SK-N-SH treated with all-trans-retinoic acid at 6 μM for 48 hours (cell line): ENCODE results near the gene PRKCI.

ENCODE experiments used
- ATAC-seq: fragments of 200-7000 bp; cut with Tn5 transposase; 3 replicates; pipeline ENCODE4 v1.9.1; 2020; ENCODE audit warnings: mild to moderate bottlenecking, moderate library complexity
- ARNTL ChIP-seq: fragments of 450-650 bp; formaldehyde crosslinking; IDR thresholded peaks from 2 replicates; pipeline ENCODE4 v1.5.0; 2020; ENCODE audit warnings: low read depth, mild to moderate bottlenecking, moderate library complexity, borderline replicate concordance
- BACH2 ChIP-seq: fragments of 250-450 bp; sonication (Bioruptor Pico); IDR thresholded peaks from 2 replicates; pipeline ENCODE4 v1.9.0; 2021; ENCODE audit warnings: mild to moderate bottlenecking, borderline replicate concordance
- ESRRG ChIP-seq: fragments of 250-450 bp; sonication (Bioruptor Pico); IDR thresholded peaks from 2 replicates; pipeline ENCODE4 v1.6.1; 2021; ENCODE audit warnings: mild to moderate bottlenecking
- ISL1 ChIP-seq: fragments of 250-450 bp; sonication (Bioruptor Pico); IDR thresholded peaks from 2 replicates; pipeline ENCODE4 v2.1.2; 2022; ENCODE audit warnings: mild to moderate bottlenecking, moderate library complexity
- OSR1 ChIP-seq: fragments of 250-450 bp; sonication (Bioruptor Pico); IDR thresholded peaks from 2 replicates; pipeline ENCODE4 v1.8.0; 2022; ENCODE audit warnings: moderate library complexity, mild to moderate bottlenecking, inconsistent platforms
- RARB ChIP-seq: fragments of 250-450 bp; sonication (Bioruptor Pico); IDR thresholded peaks from 2 replicates; pipeline ENCODE4 v1.8.0; 2021; ENCODE audit warnings: mild to moderate bottlenecking, moderate library complexity
- SNAI2 ChIP-seq: fragments of 250-450 bp; sonication (Bioruptor Pico); IDR thresholded peaks from 2 replicates; pipeline ENCODE4 v1.5.0; 2020; ENCODE audit warnings: mild to moderate bottlenecking, moderate library complexity
- TCF4 ChIP-seq: fragments of 250-450 bp; sonication (Bioruptor Pico); IDR thresholded peaks from 2 replicates; pipeline ENCODE4 v1.8.0; 2021; ENCODE audit warnings: mild to moderate bottlenecking, moderate library complexity, borderline replicate concordance
- TOX ChIP-seq: fragments of 250-450 bp; sonication (Bioruptor Pico); IDR thresholded peaks from 2 replicates; pipeline ENCODE4 v1.8.0; 2021; ENCODE audit warnings: mild to moderate bottlenecking, moderate library complexity, borderline replicate concordance
- ZFP3 ChIP-seq: fragments of 250-450 bp; sonication (Bioruptor Pico); IDR thresholded peaks from 2 replicates; pipeline ENCODE4 v1.5.0; 2020; ENCODE audit warnings: mild to moderate bottlenecking, moderate library complexity
- ZFP30 ChIP-seq: fragments of 450-650 bp; formaldehyde crosslinking; IDR thresholded peaks from 2 replicates; pipeline ENCODE4 v1.5.0; 2022; ENCODE audit warnings: mild to moderate bottlenecking, moderate library complexity
- ZNF565 ChIP-seq: fragments of 450-650 bp; formaldehyde crosslinking; conservative IDR thresholded peaks from 2 replicates; pipeline ENCODE4 v1.5.0; 2020; ENCODE audit warnings: low read depth, mild to moderate bottlenecking, moderate library complexity
- ZNF70 ChIP-seq: fragments of 450-650 bp; formaldehyde crosslinking; IDR thresholded peaks from 2 replicates; pipeline ENCODE4 v1.5.0; 2020; ENCODE audit warnings: mild to moderate bottlenecking, moderate library complexity
- ZNF8 ChIP-seq: fragments of 450-650 bp; formaldehyde crosslinking; IDR thresholded peaks from 2 replicates; pipeline ENCODE4 v1.5.0; 2020; ENCODE audit warnings: mild to moderate bottlenecking, moderate library complexity
- TF ChIP-seq, protein P1 (sequence below): fragments of 250-450 bp; sonication (Bioruptor Pico); IDR thresholded peaks from 2 replicates; pipeline ENCODE4 v1.5.0; 2020; ENCODE audit warnings: mild to moderate bottlenecking, moderate library complexity
- TF ChIP-seq, protein P2 (sequence below): fragments of 250-450 bp; sonication (Bioruptor Pico); IDR thresholded peaks from 2 replicates; pipeline ENCODE4 v1.5.1; 2021; ENCODE audit warnings: mild to moderate bottlenecking, moderate library complexity
- TF ChIP-seq, protein P3 (sequence below): fragments of 250-450 bp; sonication (Bioruptor Pico); IDR thresholded peaks from 2 replicates; pipeline ENCODE4 v1.8.0; 2020; ENCODE audit warnings: mild to moderate bottlenecking, moderate library complexity, borderline replicate concordance
- TF ChIP-seq, protein P4 (sequence below): fragments of 250-450 bp; sonication (Bioruptor Pico); IDR thresholded peaks from 2 replicates; pipeline ENCODE4 v1.8.0; 2021; ENCODE audit warnings: low read depth, mild to moderate bottlenecking, moderate library complexity, borderline replicate concordance

The PRKCI gene

DNA sequence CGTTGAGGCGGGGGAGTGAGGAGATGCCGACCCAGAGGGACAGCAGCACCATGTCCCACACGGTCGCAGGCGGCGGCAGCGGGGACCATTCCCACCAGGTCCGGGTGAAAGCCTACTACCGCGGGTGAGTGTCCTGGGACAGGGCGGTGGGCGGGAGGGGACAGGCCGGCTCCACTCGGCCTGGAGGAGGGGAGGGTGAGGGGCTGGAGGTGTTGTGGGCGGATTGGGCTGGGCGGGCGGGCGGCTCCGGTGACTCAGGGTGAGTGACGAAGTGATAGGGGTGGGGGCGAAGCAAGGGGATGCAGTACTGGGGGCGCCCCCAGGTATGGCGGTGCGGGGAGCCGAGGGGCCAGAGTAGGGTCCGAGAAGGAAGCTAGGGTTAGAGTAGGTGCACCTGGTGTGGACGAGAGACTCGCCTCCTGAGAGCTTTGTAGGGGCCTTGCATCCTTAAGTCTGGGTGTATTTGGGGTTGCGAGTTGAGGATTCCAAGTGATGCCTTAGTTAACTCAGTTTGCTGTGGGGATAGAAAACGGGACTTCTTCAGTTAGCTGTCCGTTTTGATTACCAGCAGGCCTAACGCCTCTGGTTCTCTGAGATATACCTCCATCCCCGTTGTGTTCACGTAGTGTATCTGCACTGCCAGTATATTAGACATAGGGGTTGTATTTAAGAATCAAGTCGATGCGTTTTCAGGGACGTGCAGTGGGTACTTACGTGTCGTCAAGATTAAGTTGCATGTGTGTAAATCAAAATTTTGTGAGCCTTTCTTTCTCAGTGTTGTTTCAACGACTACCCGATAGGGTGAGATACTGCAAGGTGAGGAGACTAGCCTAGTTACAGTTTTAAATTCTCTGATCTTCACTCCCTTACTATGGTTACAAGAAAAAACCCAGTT is 670 bp downstream of the PRKCI start (continued):
- TF ChIP-seq, protein P1, sequence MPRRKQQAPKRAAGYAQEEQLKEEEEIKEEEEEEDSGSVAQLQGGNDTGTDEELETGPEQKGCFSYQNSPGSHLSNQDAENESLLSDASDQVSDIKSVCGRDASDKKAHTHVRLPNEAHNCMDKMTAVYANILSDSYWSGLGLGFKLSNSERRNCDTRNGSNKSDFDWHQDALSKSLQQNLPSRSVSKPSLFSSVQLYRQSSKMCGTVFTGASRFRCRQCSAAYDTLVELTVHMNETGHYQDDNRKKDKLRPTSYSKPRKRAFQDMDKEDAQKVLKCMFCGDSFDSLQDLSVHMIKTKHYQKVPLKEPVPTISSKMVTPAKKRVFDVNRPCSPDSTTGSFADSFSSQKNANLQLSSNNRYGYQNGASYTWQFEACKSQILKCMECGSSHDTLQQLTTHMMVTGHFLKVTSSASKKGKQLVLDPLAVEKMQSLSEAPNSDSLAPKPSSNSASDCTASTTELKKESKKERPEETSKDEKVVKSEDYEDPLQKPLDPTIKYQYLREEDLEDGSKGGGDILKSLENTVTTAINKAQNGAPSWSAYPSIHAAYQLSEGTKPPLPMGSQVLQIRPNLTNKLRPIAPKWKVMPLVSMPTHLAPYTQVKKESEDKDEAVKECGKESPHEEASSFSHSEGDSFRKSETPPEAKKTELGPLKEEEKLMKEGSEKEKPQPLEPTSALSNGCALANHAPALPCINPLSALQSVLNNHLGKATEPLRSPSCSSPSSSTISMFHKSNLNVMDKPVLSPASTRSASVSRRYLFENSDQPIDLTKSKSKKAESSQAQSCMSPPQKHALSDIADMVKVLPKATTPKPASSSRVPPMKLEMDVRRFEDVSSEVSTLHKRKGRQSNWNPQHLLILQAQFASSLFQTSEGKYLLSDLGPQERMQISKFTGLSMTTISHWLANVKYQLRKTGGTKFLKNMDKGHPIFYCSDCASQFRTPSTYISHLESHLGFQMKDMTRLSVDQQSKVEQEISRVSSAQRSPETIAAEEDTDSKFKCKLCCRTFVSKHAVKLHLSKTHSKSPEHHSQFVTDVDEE (CRISPR knock-in tag) = no peak
- TF ChIP-seq TCF4 (CRISPR knock-in tag) = no peak
- TF ChIP-seq OSR1 (CRISPR knock-in tag) = no peak
- no peak for TF ChIP-seq ZFP3 (CRISPR knock-in tag)
- TF ChIP-seq ZNF565 (CRISPR knock-in tag) = no peak

DNA sequence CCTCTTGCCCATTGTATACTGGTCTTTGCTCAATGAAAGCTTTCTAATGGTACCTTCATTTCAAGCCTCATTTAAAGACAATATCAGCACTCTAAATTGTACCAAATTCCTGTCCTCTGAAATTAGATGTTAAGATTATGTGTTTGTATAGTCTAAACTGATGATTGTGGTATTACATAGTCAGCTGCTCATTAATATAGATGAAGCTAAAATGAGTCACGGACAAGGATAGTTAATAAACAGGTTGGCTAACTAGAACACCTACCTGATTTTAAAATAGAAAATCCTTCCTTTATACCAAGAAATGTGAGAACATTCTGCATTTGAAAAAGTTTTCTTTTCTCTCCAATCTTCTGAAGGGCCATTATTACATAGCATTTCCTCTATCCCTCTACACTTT is 2.9 kb downstream of the PRKCI start:
- no peak for ATAC-seq
- TF ChIP-seq SNAI2 (CRISPR knock-in tag) (no peak), TOX (CRISPR knock-in tag) (no peak), ZFP30 (CRISPR knock-in tag) (no peak), ZFP3 (CRISPR knock-in tag) (no peak), BACH2 (CRISPR knock-in tag) (no peak), ZNF70 (no peak), ESRRG (no peak), ISL1 (CRISPR knock-in tag) (no peak), ARNTL (no peak), TCF4 (CRISPR knock-in tag) (no peak), ZNF565 (CRISPR knock-in tag) (no peak), OSR1 (CRISPR knock-in tag) (no peak), ZNF8 (CRISPR knock-in tag) (no peak), RARB (CRISPR knock-in tag) (no peak)
- TF ChIP-seq, protein P1 (CRISPR knock-in tag) = no peak
- TF ChIP-seq, protein P2, sequence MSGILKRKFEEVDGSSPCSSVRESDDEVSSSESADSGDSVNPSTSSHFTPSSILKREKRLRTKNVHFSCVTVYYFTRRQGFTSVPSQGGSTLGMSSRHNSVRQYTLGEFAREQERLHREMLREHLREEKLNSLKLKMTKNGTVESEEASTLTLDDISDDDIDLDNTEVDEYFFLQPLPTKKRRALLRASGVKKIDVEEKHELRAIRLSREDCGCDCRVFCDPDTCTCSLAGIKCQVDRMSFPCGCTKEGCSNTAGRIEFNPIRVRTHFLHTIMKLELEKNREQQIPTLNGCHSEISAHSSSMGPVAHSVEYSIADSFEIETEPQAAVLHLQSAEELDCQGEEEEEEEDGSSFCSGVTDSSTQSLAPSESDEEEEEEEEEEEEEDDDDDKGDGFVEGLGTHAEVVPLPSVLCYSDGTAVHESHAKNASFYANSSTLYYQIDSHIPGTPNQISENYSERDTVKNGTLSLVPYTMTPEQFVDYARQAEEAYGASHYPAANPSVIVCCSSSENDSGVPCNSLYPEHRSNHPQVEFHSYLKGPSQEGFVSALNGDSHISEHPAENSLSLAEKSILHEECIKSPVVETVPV (CRISPR knock-in tag) = no peak
- TF ChIP-seq, protein P3, sequence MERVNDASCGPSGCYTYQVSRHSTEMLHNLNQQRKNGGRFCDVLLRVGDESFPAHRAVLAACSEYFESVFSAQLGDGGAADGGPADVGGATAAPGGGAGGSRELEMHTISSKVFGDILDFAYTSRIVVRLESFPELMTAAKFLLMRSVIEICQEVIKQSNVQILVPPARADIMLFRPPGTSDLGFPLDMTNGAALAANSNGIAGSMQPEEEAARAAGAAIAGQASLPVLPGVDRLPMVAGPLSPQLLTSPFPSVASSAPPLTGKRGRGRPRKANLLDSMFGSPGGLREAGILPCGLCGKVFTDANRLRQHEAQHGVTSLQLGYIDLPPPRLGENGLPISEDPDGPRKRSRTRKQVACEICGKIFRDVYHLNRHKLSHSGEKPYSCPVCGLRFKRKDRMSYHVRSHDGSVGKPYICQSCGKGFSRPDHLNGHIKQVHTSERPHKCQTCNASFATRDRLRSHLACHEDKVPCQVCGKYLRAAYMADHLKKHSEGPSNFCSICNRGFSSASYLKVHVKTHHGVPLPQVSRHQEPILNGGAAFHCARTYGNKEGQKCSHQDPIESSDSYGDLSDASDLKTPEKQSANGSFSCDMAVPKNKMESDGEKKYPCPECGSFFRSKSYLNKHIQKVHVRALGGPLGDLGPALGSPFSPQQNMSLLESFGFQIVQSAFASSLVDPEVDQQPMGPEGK (CRISPR knock-in tag) = no peak
- TF ChIP-seq, protein P4, sequence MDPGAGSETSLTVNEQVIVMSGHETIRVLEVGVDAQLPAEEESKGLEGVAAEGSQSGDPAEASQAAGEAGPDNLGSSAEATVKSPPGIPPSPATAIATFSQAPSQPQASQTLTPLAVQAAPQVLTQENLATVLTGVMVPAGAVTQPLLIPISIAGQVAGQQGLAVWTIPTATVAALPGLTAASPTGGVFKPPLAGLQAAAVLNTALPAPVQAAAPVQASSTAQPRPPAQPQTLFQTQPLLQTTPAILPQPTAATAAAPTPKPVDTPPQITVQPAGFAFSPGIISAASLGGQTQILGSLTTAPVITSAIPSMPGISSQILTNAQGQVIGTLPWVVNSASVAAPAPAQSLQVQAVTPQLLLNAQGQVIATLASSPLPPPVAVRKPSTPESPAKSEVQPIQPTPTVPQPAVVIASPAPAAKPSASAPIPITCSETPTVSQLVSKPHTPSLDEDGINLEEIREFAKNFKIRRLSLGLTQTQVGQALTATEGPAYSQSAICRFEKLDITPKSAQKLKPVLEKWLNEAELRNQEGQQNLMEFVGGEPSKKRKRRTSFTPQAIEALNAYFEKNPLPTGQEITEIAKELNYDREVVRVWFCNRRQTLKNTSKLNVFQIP (CRISPR knock-in tag) = no peak
